HL-60/S4 (cell line): ENCODE data around the gene NYAP1.
"Not testable (repeated sequence)": the region's sequence is repeated elsewhere in the genome, so short reads cannot be mapped to it uniquely, and the experiment has no call there.

ENCODE experiments used
- in situ Hi-C: fragments of 300-500 bp; cut with MboI; formaldehyde crosslinking; loops from 2 replicates; pipeline ENCODE4 v1.14.3; 2022; ENCODE audit warnings: low sequenced_read_pairs

Gene NYAP1

DNA sequence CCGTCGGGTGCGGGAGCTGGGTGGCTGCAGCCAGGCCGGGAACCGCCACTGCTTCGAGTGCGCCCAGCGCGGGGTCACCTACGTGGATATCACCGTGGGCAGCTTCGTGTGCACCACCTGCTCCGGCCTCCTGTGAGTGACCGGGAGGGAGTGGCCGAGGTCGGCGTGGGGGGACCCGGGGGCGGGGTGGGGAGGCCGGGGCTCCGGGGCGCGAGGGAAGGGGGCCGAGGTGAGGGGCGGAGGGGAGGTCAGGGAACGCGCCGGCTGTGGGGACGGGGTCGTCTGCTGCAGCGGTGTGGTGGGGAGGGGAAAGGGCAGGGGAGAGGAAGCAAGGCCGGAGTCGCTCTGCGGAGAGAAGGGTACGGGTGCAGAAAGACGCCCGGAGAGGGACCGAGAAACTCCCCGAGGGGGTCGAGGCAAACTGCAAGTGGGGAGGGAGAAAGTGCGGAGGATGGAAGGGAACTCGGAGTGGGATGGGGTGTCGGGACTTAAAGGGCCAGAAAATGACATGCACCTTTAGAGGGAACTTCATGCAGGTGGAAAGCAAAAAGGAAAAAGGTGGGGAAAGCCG lies 55.8 kb downstream of the NYAP1 start:
- in situ Hi-C loops: no loop called here

DNA sequence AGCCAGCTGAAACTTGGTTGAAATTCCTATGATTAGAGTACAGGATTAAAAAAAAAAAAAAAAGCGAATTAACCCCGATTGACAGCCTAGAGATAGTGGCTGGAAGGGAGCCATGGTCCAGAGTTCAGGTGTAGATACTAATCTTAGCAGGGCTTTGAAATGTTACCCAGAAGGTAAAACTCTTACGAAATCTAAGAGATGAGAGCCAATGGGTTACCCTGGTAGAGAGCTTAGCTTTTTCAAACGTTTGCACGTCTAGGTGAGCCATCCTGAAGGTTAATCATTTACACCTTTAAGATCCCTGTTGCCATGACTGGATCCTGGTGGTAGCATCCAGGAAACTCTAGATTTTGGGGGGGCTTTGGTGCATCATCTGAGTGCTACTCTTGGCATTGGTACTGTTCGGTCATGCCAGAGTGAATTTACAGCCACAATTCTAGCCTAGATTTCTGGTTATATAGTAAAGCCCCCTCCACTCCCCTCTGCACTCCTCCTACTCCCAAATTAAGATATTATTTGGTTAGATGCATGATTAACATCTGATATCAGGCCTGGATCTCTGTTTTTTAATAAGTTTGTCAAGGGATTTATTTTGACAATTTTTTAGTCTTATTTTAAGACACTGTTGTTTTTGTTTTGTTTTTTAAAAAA lies 56.5 kb downstream of the NYAP1 start:
- in situ Hi-C loops: no loop called here

DNA sequence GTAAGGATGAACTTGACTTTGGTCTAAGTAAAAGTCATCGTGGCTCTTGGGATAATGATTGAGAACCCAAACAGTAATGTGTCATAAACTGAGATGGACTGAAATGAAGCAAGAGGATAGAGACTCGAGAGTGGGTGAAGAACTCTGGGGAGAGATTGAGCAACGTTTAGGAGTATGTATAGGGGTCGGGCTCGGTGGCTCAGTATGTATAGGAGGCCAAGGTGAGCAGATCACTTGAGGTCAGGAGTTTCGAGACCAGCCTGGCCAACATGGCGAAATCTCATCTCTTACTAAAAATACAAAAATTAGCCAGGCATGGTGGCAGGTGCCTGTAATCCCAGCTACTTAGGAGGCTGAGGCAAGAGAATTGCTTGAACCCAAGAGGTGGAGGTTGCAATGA lies 57.6 kb downstream of the NYAP1 start:
- in situ Hi-C loops: not testable (repeated sequence)

DNA sequence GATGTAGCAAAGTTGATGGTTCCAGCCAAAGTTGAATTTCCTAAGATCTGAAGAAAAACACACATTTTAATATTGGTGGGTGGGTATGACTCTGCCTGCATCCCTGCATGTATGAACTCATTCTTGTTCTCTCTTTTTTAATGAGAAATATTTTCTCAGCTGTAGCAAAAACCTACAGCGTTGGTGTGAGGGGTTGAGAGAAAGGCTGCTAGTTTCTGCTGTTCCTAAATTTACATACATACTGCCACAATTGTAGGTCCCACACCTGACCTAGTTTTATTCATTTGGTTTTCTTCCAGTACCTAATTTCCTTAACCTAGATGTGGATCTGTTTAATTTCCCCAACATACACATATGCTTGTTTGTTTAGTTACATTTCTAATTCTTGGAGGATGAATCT lies 59.9 kb downstream of the NYAP1 start:
- in situ Hi-C loops: no loop called here

DNA sequence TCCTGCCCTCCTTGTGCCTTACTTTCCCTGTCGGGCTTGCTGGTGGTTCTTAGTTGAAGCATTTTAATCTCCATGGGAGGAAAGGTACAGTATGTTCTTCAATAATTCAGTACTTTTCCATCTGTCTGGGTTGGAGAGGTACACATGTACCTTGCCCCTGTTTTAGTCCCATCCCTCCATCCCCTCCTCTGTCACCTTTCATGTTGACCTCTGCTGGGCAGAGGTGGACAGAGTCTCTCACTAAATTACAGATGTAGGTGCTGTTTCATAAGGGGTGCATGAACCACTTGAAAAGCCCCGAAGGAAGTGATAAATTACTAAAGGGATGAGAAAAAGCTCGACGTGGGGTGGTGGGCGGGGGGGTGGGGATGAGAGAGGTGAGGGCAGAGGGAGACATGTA lies 60.7 kb downstream of the NYAP1 start:
- in situ Hi-C loops: no loop called here
